Vagina (tissue), 2 donors: ENCODE measurements around the gene KLHL29.

Source experiments
- CTCF ChIP-seq, 3 experiments: fragments of 450-650 bp in 2 of 3; fragments of 200-600 bp in 1 of 3; sonication (generic) in 1 of 3; IDR thresholded peaks; one replicate each; pipeline ENCODE4 v1.5.1; 2017 to 2019; ENCODE audit warnings: antibody characterized with exemption in 3 of 3, mild to moderate bottlenecking in 2 of 3, moderate library complexity in 2 of 3
- POLR2AphosphoS5 ChIP-seq, 2 donors: sonication (generic); formaldehyde crosslinking; IDR thresholded peaks; one replicate each; pipeline ENCODE4 v1.9.0; 2017; ENCODE audit warnings: antibody characterized with exemption in 2 of 2, mild to moderate bottlenecking in 2 of 2, low read depth in 1 of 2; ENCODE audit not compliant: insufficient read depth in 1 of 2

GRCh38 chr2:23683001-23683400 is 298.0 kb downstream of the KLHL29 start:
- TF ChIP-seq CTCF (IDR thresholded peaks at IDR 0.05) = no peak
- TF ChIP-seq POLR2AphosphoS5 (IDR thresholded peaks at IDR 0.05; ENCODE audit: insufficient read depth in 1 of 2, low read depth in 1 of 2) = no peak
